ENCODE results near the gene MASP2.
A peak's percentile ranks its signal among the peaks of the same experiment; 100 is the strongest.
"Not testable (repeated sequence)": the region's sequence is repeated elsewhere in the genome, so short reads cannot be mapped to it uniquely, and the experiment has no call there.

Gene MASP2

DNA sequence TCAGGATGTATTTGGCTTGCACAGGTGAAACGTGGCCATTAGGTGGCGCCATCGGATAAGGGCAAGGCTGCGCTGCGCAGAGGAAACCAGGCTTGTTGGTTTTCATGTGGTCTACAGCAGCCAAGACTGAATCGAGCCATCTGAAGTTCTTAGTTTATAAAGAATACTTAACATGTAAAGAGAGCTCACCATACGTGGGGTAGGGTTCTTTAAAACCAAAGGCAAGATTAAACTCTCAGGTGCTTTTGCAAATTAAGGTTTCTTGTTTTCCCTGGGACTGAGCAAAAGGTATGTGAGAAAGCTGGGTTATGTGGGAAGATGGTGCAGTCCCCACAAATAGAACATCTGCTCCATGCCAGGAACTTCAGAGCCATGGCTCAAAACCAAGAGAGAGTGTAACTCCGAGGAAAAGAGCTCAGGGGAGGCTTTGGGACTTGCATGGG, 9.3 kb downstream of the MASP2 start:
- DNase-seq (ENCODE audit: low spot score), result peak; percentile 88

DNA sequence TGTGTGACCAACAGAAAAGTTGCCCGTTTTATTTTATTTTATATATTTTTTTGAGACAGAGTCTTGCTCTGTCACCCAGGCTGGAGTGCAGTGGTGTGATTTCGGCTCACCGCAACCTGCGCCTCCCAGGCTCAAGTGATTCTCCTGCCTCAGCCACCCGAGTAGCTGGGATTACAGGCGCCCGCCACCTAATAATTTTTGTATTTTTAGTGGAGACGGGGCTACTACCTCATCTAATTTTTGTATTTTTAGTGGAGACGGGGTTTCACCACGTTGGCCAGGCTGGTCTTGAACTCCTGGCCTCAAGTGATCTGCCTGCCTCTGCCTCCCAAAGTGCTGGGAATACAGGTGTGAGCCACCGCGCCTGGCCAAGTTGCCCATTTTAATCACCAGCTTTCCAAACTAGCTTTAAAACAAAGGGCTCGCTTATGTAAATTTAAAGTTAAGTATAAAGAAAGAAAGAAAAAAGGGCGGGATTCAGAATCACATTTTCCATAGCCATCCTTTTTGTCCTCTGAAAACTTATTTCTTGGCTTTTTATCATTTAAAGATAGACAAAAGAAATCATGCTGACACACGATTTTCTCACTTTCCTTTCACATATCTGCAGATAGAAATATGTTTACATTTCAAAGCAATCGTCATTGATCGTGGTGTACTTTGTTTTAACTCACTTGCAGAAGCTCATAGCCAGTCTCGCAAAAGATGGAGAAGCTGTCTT, 9.9 kb downstream of the MASP2 start:
- DNase-seq (ENCODE audit: low spot score), result not testable (repeated sequence)

DNA sequence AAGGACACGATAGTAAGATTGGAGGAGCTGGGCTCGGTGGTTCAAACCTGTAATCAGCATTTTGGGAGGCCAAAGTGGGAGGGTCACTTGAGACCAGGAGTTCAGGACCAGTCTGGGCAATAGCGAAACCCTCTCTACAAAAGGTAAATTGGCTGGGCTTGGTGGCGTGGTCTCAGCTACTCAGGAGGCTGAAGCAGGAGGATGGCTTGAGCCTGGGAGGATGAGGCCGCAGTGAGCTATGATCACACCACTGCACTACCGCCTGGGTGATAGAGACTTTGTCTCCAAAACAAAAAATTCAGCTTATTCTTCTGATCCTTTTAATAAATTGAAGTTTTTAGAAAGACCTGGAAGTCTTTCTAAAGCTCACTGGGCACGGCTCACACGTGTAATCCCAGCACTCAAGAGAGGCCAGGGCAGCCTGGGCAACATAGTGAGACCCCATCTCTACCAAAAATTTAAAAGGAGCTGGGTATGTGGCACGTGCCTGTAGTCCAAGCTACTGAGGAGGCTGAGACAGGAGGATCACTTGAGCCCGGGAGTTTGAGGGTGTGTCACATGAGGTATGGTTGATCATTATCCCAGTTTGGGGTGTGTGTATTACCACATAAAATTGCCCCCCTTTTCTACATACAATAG, 15.3 kb downstream of the MASP2 start:
- DNase-seq (ENCODE audit: low spot score), result no peak

DNA sequence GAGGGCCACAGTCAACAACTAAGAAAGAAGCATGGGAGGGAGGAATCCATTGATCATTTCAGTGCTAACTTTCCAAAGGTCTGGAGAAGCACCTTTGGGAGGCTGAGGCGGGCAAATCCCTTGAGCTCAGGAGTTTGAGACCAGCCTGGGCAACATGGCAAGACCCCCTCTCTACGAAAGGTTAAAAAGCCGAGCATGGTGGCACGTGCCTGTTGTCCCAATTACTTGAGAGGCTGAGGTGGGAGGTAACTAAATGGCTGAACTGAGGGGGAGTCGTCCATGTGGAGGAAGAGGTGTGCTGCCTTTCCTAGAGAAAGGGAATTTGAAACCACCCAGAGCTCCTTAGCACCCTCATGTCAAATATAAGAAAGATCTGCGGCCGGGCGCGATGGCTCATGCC, 16.2 kb downstream of the MASP2 start:
- DNase-seq (ENCODE audit: low spot score), result no peak

DNA sequence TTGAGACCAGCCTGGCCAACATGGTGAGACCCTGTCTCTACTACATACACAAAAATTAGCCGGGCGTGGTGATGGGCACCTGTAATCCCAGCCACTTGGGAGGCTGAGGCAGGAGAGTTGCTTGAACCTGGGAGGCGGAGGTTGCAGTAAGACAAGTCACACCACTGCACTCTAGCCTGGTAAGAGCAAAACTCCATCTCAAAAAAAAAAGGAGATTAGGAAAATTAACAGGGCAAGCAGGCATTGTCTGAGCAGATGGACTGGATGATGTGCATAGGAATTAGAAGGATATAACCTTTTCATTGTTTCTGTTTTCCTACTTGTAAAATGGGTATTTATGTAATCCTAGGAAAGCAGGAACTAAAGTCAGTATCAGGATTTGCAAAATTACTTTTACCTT, 19.0 kb downstream of the MASP2 start:
- no peak for DNase-seq (ENCODE audit: low spot score)

DNA sequence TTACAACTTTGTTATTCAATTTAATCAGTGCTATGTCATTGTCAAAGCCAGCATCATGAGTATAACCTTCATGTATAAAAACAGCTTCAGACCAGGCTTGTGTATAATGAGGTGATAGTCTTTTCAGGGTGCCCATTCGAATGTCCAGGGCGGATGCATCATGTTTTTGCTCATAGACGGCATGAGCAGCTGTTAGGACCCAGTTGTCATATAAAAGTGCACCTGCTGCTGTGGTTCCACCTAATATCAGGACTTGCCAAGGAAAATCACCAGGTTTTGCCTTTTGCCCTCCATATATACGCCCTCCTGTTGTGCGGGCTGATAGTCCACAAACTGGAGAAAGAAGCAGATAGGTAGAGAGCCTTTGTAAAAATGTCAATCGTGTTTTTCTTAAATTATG, 19.7 kb downstream of the MASP2 start:
- DNase-seq (ENCODE audit: low spot score), result no peak

DNA sequence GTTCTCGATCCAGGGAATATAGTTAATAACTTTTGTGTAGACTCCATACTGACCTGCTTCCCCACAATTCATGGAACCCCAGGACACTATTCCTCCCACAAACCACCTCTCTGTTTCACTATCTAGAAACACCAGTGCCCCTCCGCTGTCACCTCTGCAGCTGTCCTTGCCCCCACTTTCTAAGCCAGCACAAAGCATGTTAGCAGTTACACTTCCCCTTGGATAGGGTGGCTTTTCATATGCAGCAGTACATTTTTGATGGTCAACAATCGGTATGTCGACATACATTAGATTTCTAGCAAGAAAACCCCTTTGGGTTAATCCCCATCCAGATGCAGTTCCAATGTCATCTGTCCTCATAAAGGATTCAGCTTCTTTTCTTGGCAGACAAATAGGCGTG, 20.1 kb downstream of the MASP2 start:
- no peak for DNase-seq (ENCODE audit: low spot score)

DNA sequence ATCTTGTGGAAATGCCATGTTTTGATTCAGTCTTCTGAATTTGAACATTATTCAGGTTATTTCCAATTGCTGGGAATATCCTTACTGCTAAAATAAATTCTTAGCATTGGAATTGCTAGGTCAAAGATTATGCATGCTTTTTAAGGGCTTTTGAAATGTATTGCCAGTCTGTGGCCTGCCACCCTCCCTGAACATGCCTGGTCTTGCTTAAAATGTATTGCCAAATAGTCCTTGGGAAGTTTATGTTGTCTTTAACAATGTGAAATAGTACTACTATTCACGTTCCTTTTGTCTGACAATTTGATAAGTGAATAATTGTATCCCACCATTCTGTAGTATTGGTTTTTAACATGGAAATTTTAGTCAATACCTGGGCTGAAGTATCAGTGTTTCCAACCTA, 21.0 kb downstream of the MASP2 start:
- no peak for DNase-seq (ENCODE audit: low spot score)

DNA sequence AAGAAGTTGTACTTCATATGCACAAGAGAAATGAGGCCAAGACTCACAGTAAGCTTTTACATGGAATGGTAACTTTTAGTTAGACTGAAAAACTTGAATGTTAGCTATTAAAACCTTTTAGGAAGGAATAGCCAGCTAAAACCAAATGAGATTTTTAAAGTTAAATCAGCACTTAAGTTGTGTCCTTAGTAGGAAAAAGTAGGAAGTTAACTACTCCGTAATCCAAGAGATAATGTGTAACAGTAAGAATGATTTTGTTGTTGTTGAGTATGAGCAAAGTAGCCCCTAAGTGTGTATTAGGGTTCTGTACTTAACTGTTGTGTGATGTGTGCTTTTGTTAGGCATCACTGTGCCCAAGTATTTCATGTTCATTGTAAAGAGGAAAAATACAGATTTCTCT, 21.4 kb downstream of the MASP2 start:
- DNase-seq (ENCODE audit: low spot score), result no peak

DNA sequence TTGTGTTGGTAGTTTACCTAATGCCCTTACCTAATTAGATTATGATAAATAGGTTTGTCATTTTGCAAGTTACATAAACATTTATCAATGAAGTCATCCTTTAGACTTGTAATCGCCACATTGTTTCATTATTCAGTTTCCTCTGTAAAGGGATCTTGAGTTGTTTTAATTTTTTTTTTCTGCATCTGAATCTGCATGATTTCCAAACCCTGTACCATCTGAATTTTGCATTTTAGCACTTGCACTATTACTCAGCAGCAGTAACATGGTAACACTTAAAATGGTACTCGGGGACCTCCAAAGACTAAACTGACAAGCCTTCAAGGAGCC, 22.2 kb downstream of the MASP2 start:
- DNase-seq (ENCODE audit: low spot score), result no peak

DNA sequence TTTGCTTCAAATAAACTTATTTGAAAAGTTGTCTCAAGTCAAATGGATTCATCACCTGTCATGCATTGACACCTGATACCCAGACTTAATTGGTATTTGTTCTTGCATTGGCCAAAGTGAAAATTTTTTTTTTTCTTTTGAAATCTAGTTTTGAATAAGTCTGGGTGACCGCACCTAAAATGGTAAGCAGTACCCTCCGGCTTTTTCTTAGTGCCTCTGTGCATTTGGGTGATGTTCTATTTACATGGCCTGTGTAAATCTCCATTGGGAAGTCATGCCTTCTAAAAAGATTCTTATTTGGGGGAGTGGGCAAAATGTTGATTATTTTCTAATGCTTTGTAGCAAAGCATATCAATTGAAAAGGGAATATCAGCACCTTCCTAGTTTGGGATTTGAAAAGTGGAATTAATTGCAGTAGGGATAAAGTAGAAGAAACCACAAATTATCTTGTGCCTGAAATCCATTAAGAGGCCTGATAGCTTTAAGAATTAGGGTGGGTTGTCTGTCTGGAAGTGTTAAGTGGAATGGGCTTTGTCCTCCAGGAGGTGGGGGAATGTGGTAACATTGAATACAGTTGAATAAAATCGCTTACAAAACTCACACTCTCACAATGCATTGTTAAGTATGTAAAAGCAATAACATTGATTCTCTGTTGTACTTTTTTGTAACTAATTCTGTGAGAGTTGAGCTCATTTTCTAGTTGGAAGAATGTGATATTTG, 22.7 kb downstream of the MASP2 start:
- no peak for DNase-seq (ENCODE audit: low spot score)

DNA sequence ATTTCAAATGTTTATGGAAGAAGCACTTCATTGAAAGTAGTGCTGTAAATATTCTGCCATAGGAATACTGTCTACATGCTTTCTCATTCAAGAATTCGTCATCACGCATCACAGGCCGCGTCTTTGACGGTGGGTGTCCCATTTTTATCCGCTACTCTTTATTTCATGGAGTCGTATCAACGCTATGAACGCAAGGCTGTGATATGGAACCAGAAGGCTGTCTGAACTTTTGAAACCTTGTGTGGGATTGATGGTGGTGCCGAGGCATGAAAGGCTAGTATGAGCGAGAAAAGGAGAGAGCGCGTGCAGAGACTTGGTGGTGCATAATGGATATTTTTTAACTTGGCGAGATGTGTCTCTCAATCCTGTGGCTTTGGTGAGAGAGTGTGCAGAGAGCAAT, 23.8 kb downstream of the MASP2 start:
- DNase-seq (ENCODE audit: low spot score), result no peak

DNA sequence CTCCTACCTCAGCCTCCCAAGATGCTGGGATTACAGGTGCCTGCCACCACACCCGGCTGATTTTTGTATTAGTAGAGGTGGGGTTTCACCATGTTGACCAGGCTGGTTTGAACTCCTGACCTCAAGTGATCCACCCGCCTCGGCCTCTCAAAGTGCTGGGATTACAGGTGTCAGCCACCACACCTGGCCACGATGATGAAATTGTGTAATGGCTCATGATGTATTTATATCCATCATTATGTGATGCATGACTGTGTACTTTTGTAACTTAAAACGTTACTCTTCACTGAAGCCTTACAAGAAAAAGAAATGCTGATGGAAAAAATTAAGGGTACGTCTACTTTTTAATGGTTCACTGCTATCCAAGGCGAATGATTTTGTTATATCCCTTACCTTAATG, 27.1 kb downstream of the MASP2 start:
- no peak for DNase-seq (ENCODE audit: low spot score)

DNA sequence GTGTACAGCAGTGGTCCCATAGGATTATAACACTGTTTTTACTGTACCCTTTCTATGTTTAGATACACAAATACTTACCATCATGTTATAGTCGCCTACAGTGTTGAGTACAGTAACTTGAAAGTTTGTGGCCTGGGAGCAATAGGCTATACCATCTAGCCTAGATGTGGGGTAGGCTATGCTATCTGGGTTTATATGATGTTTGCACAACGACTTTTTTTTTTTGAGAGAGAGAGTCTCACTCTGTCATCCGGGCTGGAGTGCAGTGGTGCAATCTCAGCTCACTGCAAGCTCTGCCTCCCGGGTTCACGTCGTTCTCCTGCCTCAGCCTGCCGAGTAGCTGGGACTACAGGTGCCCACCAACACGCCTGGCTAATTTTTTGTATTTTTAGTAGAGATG, 27.7 kb downstream of the MASP2 start:
- not testable (repeated sequence) for DNase-seq (ENCODE audit: low spot score)

DNA sequence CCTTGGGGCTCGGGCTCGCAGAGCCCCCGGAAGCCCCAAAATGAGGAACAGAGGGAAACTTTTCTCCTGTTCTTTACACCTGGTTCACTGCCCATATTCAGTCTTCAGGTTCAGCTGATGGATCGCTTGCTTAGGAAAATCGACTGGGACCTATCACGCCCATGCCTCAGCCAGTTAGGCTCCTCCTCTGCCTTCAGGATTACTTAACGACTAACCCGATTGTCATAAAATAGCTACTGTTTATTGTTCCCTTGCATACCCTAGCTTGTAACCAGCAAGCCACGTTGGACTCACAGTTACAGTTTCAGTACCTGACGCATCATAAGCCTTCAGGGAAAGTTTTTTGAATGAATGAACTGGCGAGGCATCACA, 33.9 kb downstream of the MASP2 start:
- no peak for DNase-seq (ENCODE audit: low spot score)

DNA sequence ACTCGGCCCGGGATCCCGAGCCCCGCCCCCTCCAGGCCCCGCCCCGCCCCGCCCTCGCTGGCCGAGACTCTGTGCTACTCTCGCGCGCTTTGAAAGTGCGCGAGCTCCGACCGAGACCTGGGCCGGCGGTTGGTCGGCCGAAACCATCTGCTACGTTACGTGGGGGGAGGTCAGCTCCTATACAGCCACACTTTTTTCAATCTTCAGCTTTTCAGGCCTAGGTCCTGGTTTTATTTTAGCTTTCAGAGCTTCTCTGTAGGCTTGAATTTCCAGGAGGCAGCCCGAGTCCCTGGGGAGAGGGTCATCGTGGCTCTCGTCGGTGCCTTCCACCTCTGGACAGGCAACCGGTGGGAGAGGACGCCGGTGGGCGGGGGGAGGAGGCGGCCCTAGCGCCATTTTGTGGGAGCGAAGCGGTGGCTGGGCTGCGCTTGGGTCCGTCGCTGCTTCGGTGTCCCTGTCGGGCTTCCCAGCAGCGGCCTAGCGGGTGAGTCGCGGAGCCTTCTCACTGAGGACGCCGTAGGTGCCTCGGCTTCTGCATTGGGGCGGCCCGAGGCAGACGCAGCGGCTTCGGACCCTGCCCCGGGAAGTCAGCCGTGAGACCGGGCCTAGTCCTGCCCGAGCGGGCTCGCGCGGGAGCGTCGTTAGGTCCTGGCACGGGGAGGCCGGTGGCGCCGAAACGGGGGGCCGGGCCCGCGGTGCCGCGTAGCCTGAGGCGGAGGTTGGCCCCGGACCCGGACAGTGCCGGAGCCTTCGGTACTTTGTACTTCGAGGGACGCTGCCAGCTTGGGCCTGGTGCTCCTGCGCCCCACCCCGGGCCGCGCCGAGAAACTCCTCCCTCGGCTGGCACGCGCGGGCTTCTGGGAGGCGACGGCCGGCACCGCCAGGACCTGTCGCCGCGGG, 34.5 kb downstream of the MASP2 start, which contains the start of gene TARDBP:
TSS of gene TARDBP (plus strand) at position 395 of the 900 bp plus-strand sequence. CDS start 1,074 bp downstream, outside the sequence.
- DNase-seq (ENCODE audit: low spot score), result peak; percentile 89

DNA sequence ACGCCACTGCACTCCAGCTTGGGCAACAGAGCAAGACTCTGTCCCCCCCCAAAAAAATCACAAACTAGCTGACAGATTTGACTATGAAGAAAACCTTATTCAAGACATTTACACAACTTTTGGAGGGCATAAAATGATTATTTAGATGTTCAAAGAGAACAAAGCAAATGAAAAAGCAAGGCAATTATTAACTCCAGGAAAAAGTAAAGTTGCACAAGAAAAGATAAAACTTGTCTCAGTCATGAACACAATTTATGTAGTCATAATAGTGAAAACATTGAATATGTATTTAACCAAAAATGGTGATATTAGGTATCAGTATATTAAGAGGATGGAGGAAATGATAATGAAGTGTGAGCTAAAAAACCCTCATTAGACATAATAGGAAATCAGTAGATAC, 46.5 kb downstream of the MASP2 start:
- no peak for DNase-seq (ENCODE audit: low spot score)

DNA sequence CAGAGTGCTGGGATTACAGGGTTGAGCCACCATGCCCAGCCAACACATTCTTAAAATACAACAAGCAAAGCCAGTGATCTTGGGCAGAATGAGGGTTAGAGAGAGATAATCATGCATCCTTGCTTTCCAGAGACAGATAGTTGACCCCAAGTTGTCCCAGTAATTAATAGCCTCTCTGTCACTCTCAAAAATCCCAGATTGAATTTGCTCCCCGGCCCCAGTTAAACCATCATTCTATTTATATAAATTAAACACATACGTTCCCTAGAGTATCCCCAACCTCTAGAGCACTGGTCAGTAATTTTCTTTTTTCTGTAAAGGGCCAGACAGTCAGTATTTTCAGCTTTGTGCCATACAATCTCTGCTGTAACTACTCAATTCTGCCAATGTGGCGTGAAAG, 50.9 kb downstream of the MASP2 start:
- DNase-seq (ENCODE audit: low spot score), result no peak

DNA sequence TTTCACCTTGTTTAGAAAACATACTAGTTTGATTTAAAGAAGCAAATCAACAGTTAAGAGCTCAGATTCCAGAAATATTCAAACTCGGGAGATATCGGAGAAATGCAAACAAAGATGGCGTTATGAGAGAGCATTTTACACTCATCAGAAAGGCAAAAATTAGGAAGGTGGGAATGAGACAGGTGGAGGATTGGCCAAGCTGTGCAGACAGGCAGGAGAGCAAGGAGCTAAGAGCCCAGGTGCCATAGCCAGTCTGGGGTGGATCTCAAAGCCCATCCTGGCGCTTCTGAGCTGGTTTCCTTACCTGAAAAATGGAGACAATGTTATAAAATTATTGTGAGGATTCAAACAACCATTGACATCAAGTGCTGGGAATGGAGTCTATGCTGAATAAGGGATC, 54.2 kb downstream of the MASP2 start:
- DNase-seq (ENCODE audit: low spot score), result no peak

DNA sequence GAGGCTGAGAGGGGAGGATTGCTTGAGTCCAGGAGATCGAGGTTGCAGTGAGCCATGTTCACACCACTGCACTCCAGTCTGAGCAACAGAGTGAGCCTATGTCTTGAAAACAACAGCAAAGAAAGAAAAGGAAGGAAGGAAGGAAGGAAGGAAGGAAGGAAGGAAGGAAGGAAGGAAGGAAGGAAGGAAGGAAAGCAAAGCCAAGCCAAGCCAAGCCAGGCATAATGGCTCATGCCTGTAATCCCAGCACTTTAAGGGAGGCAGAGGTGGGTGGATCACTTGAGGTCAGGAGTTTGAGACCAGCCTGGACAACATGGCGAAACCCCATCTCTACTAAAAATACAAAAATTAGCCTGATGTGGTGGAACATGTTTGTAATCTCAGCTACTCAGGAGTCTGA, 55.0 kb downstream of the MASP2 start:
- DNase-seq (ENCODE audit: low spot score), result not testable (repeated sequence)

DNA sequence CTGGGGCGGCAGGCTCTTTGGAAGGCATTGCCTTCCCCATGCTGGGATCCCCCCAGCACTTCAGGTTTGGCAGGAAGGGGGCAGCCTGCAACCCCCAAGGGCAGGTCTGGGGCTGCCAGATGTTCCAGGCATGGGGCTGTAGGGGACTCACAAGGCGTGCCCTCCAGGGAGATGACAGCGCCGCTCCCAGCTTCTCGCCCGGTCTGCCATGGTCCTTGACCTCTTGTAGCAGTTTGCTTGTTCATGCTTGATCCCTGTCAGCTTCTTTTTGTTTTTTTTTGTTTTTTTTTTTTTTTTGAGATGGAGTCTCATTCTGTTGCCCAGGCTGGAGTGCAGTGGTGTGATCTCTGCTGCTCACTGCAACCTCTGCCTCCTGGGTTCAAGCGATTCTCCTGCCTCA, 56.2 kb downstream of the MASP2 start:
- DNase-seq (ENCODE audit: low spot score), result no peak

DNA sequence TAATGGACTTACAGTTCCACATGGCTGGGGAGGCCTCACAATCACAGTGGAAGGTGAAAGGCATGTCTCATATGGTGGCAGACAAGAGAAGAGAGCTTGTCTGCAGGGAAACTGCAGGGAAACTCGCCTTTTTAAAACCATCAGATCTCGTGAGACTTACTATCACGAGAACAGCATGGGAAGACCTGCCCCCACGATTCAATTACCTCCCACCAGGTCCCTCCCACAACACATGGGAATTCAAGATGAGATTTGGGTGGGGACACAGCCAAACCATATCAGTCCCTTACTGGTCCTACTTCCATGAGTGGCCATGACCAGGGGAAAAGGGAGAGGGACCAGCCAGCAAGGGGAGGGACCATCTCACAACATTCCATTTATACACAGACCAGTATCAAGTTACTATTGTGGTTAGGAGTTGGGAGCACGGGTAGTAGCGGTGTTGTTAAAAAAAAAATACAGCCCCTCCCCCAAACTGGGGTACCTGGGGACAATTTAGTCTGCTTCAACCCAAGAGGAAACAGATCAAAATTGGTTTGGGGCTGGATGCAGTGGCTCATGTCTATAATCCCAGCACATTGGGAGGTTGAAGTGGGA, 57.0 kb downstream of the MASP2 start:
- DNase-seq (ENCODE audit: low spot score), result not testable (repeated sequence)
